Keratinocyte (primary cell): ENCODE data around the gene UBA52. TPM values are rescaled to one million over a fixed set of nuclear protein-coding genes. Genes with fewer than 3 reads are reported as not detected.
"Not testable (repeated sequence)": the region's sequence is repeated elsewhere in the genome, so short reads cannot be mapped to it uniquely, and the experiment has no call there.

Experiments
- DNase-seq: peaks from one replicate; pipeline ENCODE4 v3.0.0-alpha.2; 2011; ENCODE audit warnings: low read depth, missing footprints, low spot score
- FAIRE-seq: peaks from 2 replicates; lab custom pipeline; 2011; peaks lifted over from hg19 to GRCh38; lab: Jason Lieb, UNC
- H2AFZ ChIP-seq: 2 replicates; pipeline ENCODE4 v1.6.0; 2012; ENCODE audit warnings: low read length, control low read depth, inconsistent platforms; ENCODE audit not compliant: control insufficient read depth
- H3K27ac ChIP-seq: 2 replicates; pipeline ENCODE4 v1.5.1; 2011; ENCODE audit warnings: low read length; ENCODE audit not compliant: control insufficient read depth, insufficient read depth
- H3K27me3 ChIP-seq: 3 replicates; pipeline ENCODE4 v1.6.0; 2011; ENCODE audit warnings: low read length; ENCODE audit not compliant: control insufficient read depth, insufficient read depth; ENCODE audit errors: extremely low read depth
- H3K36me3 ChIP-seq, 2 experiments: 2 replicates in 1 of 2; 3 replicates in 1 of 2; pipeline ENCODE4 v1.5.1; 2011; ENCODE audit warnings: low read length in 2 of 2, mild to moderate bottlenecking in 1 of 2; ENCODE audit not compliant: control insufficient read depth in 2 of 2, insufficient read depth in 2 of 2; ENCODE audit errors: extremely low read depth in 1 of 2
- H3K4me1 ChIP-seq: 3 replicates; pipeline ENCODE4 v1.5.1; 2011; ENCODE audit warnings: low read length; ENCODE audit not compliant: control insufficient read depth, insufficient read depth; ENCODE audit errors: extremely low read depth
- H3K4me2 ChIP-seq: 3 replicates; pipeline ENCODE4 v1.6.0; 2011; ENCODE audit warnings: low read depth, low read length; ENCODE audit not compliant: control insufficient read depth, insufficient read depth; ENCODE audit errors: extremely low read depth
- H3K4me3 ChIP-seq, 3 experiments: fragments of 200-600 bp in 1 of 3; sonication (generic) in 1 of 3; 2 replicates in 2 of 3; 3 replicates in 1 of 3; pipeline ENCODE4 v1.5.1; 2011 to 2016; ENCODE audit warnings: low read length in 3 of 3, mild to moderate bottlenecking in 3 of 3, control low read depth in 2 of 3, inconsistent platforms in 1 of 3, low read depth in 1 of 3, mixed read lengths in 1 of 3, mixed run types in 1 of 3, moderate library complexity in 1 of 3; ENCODE audit not compliant: control insufficient read depth in 2 of 3, insufficient read depth in 2 of 3; ENCODE audit errors: extremely low read depth in 1 of 3
- H3K79me2 ChIP-seq: 2 replicates; pipeline ENCODE4 v1.6.0; 2012; ENCODE audit warnings: low read length; ENCODE audit not compliant: control insufficient read depth, insufficient read depth
- H3K9ac ChIP-seq: 3 replicates; pipeline ENCODE4 v1.6.0; 2011; ENCODE audit warnings: low read length; ENCODE audit not compliant: control insufficient read depth, insufficient read depth; ENCODE audit errors: extremely low read depth
- H3K9me1 ChIP-seq: 3 replicates; pipeline ENCODE4 v1.6.0; 2011; ENCODE audit warnings: low read length; ENCODE audit not compliant: control insufficient read depth, insufficient read depth; ENCODE audit errors: extremely low read depth
- H3K9me3 ChIP-seq: 2 replicates; pipeline ENCODE4 v1.5.1; 2012; ENCODE audit warnings: low read depth, low read length; ENCODE audit not compliant: control insufficient read depth
- H4K20me1 ChIP-seq: 3 replicates; pipeline ENCODE4 v1.6.0; 2011; ENCODE audit warnings: low read length; ENCODE audit not compliant: control insufficient read depth, insufficient read depth; ENCODE audit errors: extremely low read depth
- EZH2 ChIP-seq: IDR thresholded peaks from one replicate; pipeline ENCODE4 v1.6.1; 2012; ENCODE audit warnings: inconsistent platforms, mild to moderate bottlenecking, low read length, moderate library complexity
- dilution Hi-C: fragments of 300-500 bp; cut with MboI; formaldehyde crosslinking; loops from one replicate; pipeline ENCODE4 v1.7.0; 2020; ENCODE audit warnings: low sequenced_read_pairs; ENCODE audit not compliant: extremely low pct_ligation_motif_present
- polyA plus RNA-seq, 5 experiments: library from polyadenylated mRNA; depleted of rRNA in 3 of 5; stranded (reverse) in 3 of 5; stranded (forward) in 1 of 5; unstranded in 1 of 5; fragments of >200 nt; gene quantifications; 1 replicate in 1 of 5; 2 replicates in 3 of 5; 3 replicates in 1 of 5; pipeline versions ENCODE4 v1.2.1 to v1.2.3, GENCODE V29; 2011 to 2012; ENCODE audit warnings: missing spikeins in 2 of 5, low read depth in 1 of 5, low replicate concordance in 1 of 5
- TF ChIP-seq, protein P1 (sequence below), 3 experiments: IDR thresholded peaks in 1 of 3; conservative IDR thresholded peaks in 1 of 3; optimal IDR thresholded peaks in 1 of 3; 2 replicates in 2 of 3; 3 replicates in 1 of 3; pipeline versions ENCODE3 to v1.5.1; 2011; ENCODE audit warnings: low read length in 3 of 3, mild to moderate bottlenecking in 3 of 3, moderate library complexity in 2 of 3, control low read depth in 1 of 3, inconsistent platforms in 1 of 3; ENCODE audit not compliant: insufficient read depth in 2 of 3; ENCODE audit errors: extremely low read depth in 1 of 3

Gene UBA52
- polyA plus RNA-seq, 1 donor (not counting 4 experiments of a cell fraction or from before 2014, with no cell fraction given), result 1,376 TPM

DNA sequence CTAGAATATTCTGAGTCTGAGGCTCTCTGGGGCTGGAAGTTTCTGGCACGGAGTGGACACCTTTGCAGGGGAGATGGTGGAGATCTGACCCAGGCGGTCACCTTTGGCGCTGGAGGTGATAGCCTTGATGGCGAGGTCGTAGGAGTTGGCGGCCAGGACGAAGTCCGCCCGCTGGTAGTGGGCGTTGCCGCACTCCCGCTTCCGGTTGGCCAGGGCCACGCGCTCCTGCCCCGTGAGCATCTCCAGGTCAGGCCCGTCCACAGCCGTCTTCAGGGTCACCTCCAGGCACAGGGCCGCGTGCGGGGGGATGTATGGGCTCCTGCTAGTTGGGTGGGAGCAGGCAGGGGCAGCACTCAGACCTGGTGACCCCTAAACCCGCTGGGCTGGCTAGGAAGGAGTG, 33.5 kb upstream of the UBA52 start:
- no peaks in the 10 kb centered on the region for H3K27me3 ChIP-seq
- peaks cover 13% of the 10 kb centered on the region for H3K79me2 ChIP-seq
- no peaks in the 10 kb centered on the region for H3K9me1 ChIP-seq
- dilution Hi-C loops, result no loop called here
- FAIRE-seq (no peak), DNase-seq (no peak)
- H3K4me2 ChIP-seq, result no peak overlapping the region
- peaks cover 5% of the 10 kb centered on the region for H3K4me1 ChIP-seq
- no peaks in the 10 kb centered on the region for H3K9me3 ChIP-seq
- H3K4me3 ChIP-seq, result no peak overlapping the region
- H4K20me1 ChIP-seq, result no peaks in the 10 kb centered on the region
- H3K27ac ChIP-seq, result no peak overlapping the region
- TF ChIP-seq, protein P1, sequence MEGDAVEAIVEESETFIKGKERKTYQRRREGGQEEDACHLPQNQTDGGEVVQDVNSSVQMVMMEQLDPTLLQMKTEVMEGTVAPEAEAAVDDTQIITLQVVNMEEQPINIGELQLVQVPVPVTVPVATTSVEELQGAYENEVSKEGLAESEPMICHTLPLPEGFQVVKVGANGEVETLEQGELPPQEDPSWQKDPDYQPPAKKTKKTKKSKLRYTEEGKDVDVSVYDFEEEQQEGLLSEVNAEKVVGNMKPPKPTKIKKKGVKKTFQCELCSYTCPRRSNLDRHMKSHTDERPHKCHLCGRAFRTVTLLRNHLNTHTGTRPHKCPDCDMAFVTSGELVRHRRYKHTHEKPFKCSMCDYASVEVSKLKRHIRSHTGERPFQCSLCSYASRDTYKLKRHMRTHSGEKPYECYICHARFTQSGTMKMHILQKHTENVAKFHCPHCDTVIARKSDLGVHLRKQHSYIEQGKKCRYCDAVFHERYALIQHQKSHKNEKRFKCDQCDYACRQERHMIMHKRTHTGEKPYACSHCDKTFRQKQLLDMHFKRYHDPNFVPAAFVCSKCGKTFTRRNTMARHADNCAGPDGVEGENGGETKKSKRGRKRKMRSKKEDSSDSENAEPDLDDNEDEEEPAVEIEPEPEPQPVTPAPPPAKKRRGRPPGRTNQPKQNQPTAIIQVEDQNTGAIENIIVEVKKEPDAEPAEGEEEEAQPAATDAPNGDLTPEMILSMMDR (optimal IDR thresholded peaks at IDR 0.05 in 1 of 3, IDR thresholded peaks at IDR 0.05 in 1 of 3, conservative IDR thresholded peaks at IDR 0.05 in 1 of 3; ENCODE audit: extremely low read depth in 1 of 3, insufficient read depth in 2 of 3, low read length in 3 of 3), result no peak
- TF ChIP-seq EZH2, result no peak
- H3K9ac ChIP-seq, result no peak overlapping the region
- peaks cover 22 to 41% of the 10 kb centered on the region in 2 experiments for H3K36me3 ChIP-seq
- no peak overlapping the region for H2AFZ ChIP-seq

DNA sequence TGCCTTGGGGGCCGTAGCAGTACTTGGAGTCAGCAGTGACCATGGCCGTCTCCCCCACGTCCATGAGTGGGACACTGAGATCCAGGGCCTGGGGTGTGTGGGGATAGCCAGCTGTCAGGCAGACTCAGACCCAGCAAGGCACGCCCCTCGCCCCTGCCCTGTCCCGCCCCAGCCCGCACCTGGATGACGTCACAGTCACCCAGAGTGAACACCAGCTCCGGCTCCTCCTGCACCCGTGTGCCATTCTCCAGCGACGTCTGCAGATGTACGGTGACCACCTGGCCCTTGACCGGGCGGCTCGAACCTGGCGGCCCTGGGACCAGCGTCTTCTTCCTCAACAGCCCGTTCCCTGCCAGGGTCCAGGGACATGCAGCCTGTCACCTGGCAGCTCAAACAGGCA, 32.3 kb upstream of the UBA52 start:
- Histone ChIP-seq H3K9me3 (no peaks in the 10 kb centered on the region), H3K4me1 (peaks cover 11% of the 10 kb centered on the region), H3K36me3 (peaks cover 22 to 38% of the 10 kb centered on the region in 2 experiments), H3K9me1 (no peaks in the 10 kb centered on the region), H3K79me2 (peaks cover 13% of the 10 kb centered on the region), H3K27ac (no peak overlapping the region), H3K9ac (no peak overlapping the region), H4K20me1 (no peaks in the 10 kb centered on the region), H3K27me3 (no peaks in the 10 kb centered on the region), H3K4me2 (no peak overlapping the region), H3K4me3 (no peak overlapping the region), H2AFZ (no peak overlapping the region)
- DNase-seq, result no peak
- TF ChIP-seq EZH2, result no peak
- TF ChIP-seq, protein P1 (optimal IDR thresholded peaks at IDR 0.05 in 1 of 3, IDR thresholded peaks at IDR 0.05 in 1 of 3, conservative IDR thresholded peaks at IDR 0.05 in 1 of 3; ENCODE audit: extremely low read depth in 1 of 3, insufficient read depth in 2 of 3, low read length in 3 of 3), result no peak
- FAIRE-seq, result no peak
- dilution Hi-C loops, result no loop called here

GRCh38 chr19:18540200-18540599, 31.5 kb upstream of the UBA52 start:
- Histone ChIP-seq H3K79me2 (peaks cover 13% of the 10 kb centered on the region), H3K36me3 (peaks cover 22 to 38% of the 10 kb centered on the region in 2 experiments), H3K4me1 (peaks cover 11% of the 10 kb centered on the region)
- H3K4me2 ChIP-seq, H2AFZ ChIP-seq, H3K9me3 ChIP-seq, H4K20me1 ChIP-seq, dilution Hi-C loops, H3K4me3 ChIP-seq, H3K9me1 ChIP-seq, H3K27me3 ChIP-seq, H3K9ac ChIP-seq, FAIRE-seq, H3K27ac ChIP-seq, DNase-seq: not testable (repeated sequence)
